H9 (cell line): ENCODE data around the gene INSRR. TPM values are rescaled to one million over a fixed set of nuclear protein-coding genes. Genes with fewer than 3 reads are reported as not detected.

Experiments used
- DNase-seq: peaks from one replicate; pipeline ENCODE4 v3.0.0-alpha.2; 2017
- H2AFZ ChIP-seq: one replicate; pipeline ENCODE4 v1.6.1; 2013; ENCODE audit warnings: mild to moderate bottlenecking, low read length, control low read depth, moderate library complexity
- H2AK5ac ChIP-seq: 2 replicates; pipeline ENCODE4 v1.6.1; 2013; ENCODE audit warnings: low read length, control low read depth, mixed read lengths; ENCODE audit not compliant: insufficient read length
- H2BK120ac ChIP-seq: one replicate; pipeline ENCODE4 v1.6.1; 2013; ENCODE audit warnings: low read depth, mild to moderate bottlenecking, low read length, control low read depth, inconsistent platforms; ENCODE audit not compliant: poor library complexity, severe bottlenecking
- H2BK12ac ChIP-seq: 2 replicates; pipeline ENCODE4 v1.6.1; 2013; ENCODE audit warnings: low read length, control low read depth, mixed read lengths, low read depth; ENCODE audit not compliant: insufficient read length
- H2BK15ac ChIP-seq: 2 replicates; pipeline ENCODE4 v1.6.1; 2013; ENCODE audit warnings: low read depth, low read length, control low read depth
- H2BK20ac ChIP-seq: one replicate; pipeline ENCODE4 v1.6.1; 2013; ENCODE audit warnings: low read depth, mild to moderate bottlenecking, low read length, control low read depth, inconsistent platforms; ENCODE audit not compliant: poor library complexity, severe bottlenecking
- H2BK5ac ChIP-seq: 2 replicates; pipeline ENCODE4 v1.6.1; 2013; ENCODE audit warnings: low read length, control low read depth, mixed read lengths; ENCODE audit not compliant: insufficient read length
- H3K14ac ChIP-seq: 2 replicates; pipeline ENCODE4 v1.6.1; 2013; ENCODE audit warnings: low read length, control low read depth; ENCODE audit not compliant: insufficient read depth
- H3K18ac ChIP-seq: 2 replicates; pipeline ENCODE4 v1.6.1; 2013; ENCODE audit warnings: low read depth, mild to moderate bottlenecking, mixed read lengths, low read length, control low read depth; ENCODE audit not compliant: insufficient read length
- H3K23ac ChIP-seq: 2 replicates; pipeline ENCODE4 v1.6.1; 2013; ENCODE audit warnings: low read length, control low read depth, mixed read lengths, low read depth; ENCODE audit not compliant: insufficient read length
- H3K23me2 ChIP-seq: 2 replicates; pipeline ENCODE4 v1.6.1; 2013; ENCODE audit warnings: low read depth, mild to moderate bottlenecking, mixed read lengths, low read length, control low read depth; ENCODE audit not compliant: insufficient read length, poor library complexity, severe bottlenecking
- H3K27ac ChIP-seq: 2 replicates; pipeline ENCODE4 v1.5.1; 2013; ENCODE audit warnings: low read length, control low read depth, mixed read lengths, low read depth; ENCODE audit not compliant: insufficient read length
- H3K27me3 ChIP-seq: 2 replicates; pipeline ENCODE4 v1.6.1; 2013; ENCODE audit warnings: low read length, control low read depth, inconsistent platforms; ENCODE audit not compliant: insufficient read depth
- H3K4ac ChIP-seq: 2 replicates; pipeline ENCODE4 v1.6.1; 2013; ENCODE audit warnings: low read depth, mild to moderate bottlenecking, control low read depth, inconsistent platforms, low read length, moderate library complexity
- H3K4me1 ChIP-seq: 2 replicates; pipeline ENCODE4 v1.6.1; 2013; ENCODE audit warnings: low read length, control low read depth, inconsistent platforms; ENCODE audit not compliant: insufficient read depth
- H3K4me2 ChIP-seq: 2 replicates; pipeline ENCODE4 v1.6.1; 2013; ENCODE audit warnings: low read length, control low read depth, mixed read lengths; ENCODE audit not compliant: insufficient read length, insufficient read depth
- H3K56ac ChIP-seq: 2 replicates; pipeline ENCODE4 v1.6.1; 2013; ENCODE audit warnings: low read depth, mild to moderate bottlenecking, mixed read lengths, low read length, control low read depth; ENCODE audit not compliant: insufficient read length
- H3K79me1 ChIP-seq: 2 replicates; pipeline ENCODE4 v1.6.1; 2013; ENCODE audit warnings: low read depth, mild to moderate bottlenecking, moderate library complexity, low read length, control low read depth, inconsistent platforms; ENCODE audit not compliant: insufficient read depth, poor library complexity, severe bottlenecking
- H3K79me2 ChIP-seq: 2 replicates; pipeline ENCODE4 v1.6.1; 2013; ENCODE audit warnings: low read length, control low read depth, inconsistent platforms; ENCODE audit not compliant: insufficient read depth
- H3K9ac ChIP-seq: 2 replicates; pipeline ENCODE4 v1.6.1; 2013; ENCODE audit warnings: low read length, control low read depth, mixed read lengths; ENCODE audit not compliant: insufficient read length; ENCODE audit errors: extremely low read depth
- H3K9me3 ChIP-seq: one replicate; pipeline ENCODE4 v1.6.1; 2013; ENCODE audit warnings: low read depth, low read length, inconsistent platforms; ENCODE audit not compliant: control insufficient read depth
- H3T11ph ChIP-seq: one replicate; pipeline ENCODE4 v1.6.1; 2013; ENCODE audit warnings: mild to moderate bottlenecking, low read length, control low read depth, inconsistent platforms
- H4K20me1 ChIP-seq: one replicate; pipeline ENCODE4 v1.6.1; 2013; ENCODE audit not compliant: control insufficient read depth, insufficient read length, insufficient read depth
- H4K5ac ChIP-seq: 2 replicates; pipeline ENCODE4 v1.6.1; 2013; ENCODE audit warnings: low read depth, mild to moderate bottlenecking, mixed read lengths, low read length, control low read depth; ENCODE audit not compliant: insufficient read length
- H4K8ac ChIP-seq: replicated peaks from 2 replicates; pipeline ENCODE4 v1.6.1; 2013; ENCODE audit warnings: low read length, control low read depth, mixed read lengths, low read depth; ENCODE audit not compliant: insufficient read length
- H4K91ac ChIP-seq: 2 replicates; pipeline ENCODE4 v1.6.1; 2013; ENCODE audit warnings: low read depth, mild to moderate bottlenecking, moderate library complexity, mixed read lengths, low read length, control low read depth; ENCODE audit not compliant: insufficient read length
- H3K27ac Mint-ChIP-seq, 3 experiments: 2 replicates in 2 of 3; 3 replicates in 1 of 3; pipeline ENCODE4 v1.8.0; 2020 to 2021; ENCODE audit warnings: mixed read lengths in 3 of 3, mild to moderate bottlenecking in 1 of 3, moderate library complexity in 1 of 3
- H3K27me3 Mint-ChIP-seq: 2 replicates; pipeline ENCODE4 v1.8.0; 2021; ENCODE audit warnings: low read depth, mild to moderate bottlenecking, moderate library complexity, mixed read lengths
- H3K36me3 Mint-ChIP-seq, 3 experiments: 2 replicates in 2 of 3; 3 replicates in 1 of 3; pipeline ENCODE4 v1.8.0; 2020 to 2021; ENCODE audit warnings: low read depth in 3 of 3, mixed read lengths in 3 of 3; ENCODE audit not compliant: insufficient read depth in 1 of 3
- H3K4me1 Mint-ChIP-seq, 2 experiments: 2 replicates each; pipeline ENCODE4 v1.8.0; 2020; ENCODE audit warnings: mixed read lengths in 2 of 2
- H3K4me3 Mint-ChIP-seq, 2 experiments: 2 replicates in 1 of 2; 3 replicates in 1 of 2; pipeline ENCODE4 v1.8.0; 2020 to 2021; ENCODE audit warnings: mild to moderate bottlenecking in 2 of 2, mixed read lengths in 2 of 2, moderate library complexity in 1 of 2
- H3K9me3 Mint-ChIP-seq, 2 experiments: 2 replicates in 1 of 2; 3 replicates in 1 of 2; pipeline ENCODE4 v1.8.0; 2020; ENCODE audit warnings: mild to moderate bottlenecking in 2 of 2, mixed read lengths in 2 of 2, moderate library complexity in 1 of 2
- WGBS: extraction: QIAGEN DNeasy Blood & Tissue Kit; methylation state at CpG from one replicate; pipeline ENCODE4 v1.1.7; 2013; ENCODE audit warnings: missing lambda C conversion rate, low lambda C conversion rate, mixed read lengths; ENCODE audit not compliant: insufficient read length; ENCODE audit errors: extremely low coverage; 5-methylcytosine and 5-hydroxymethylcytosine counted together
- long read RNA-seq: library from polyadenylated mRNA; unstranded; transcript quantifications from one replicate; pipeline ENCODE4 v2.0.0, GENCODE V29; 2020
- total RNA-seq: library from RNA; stranded (reverse); gene quantifications from 2 replicates; pipeline ENCODE4 v1.2.1, GENCODE V29; 2021
- TF ChIP-seq, protein P1 (sequence below): fragments of 200-600 bp; sonication (generic); conservative IDR thresholded peaks from 3 replicates; pipeline ENCODE4 v1.8.0; 2021; ENCODE audit warnings: antibody characterized with exemption, mild to moderate bottlenecking

INSRR gene
- total RNA-seq: not detected in 2 replicates
- long read RNA-seq, partial matches to known transcripts: 0 of 3 reads
- long read RNA-seq, other reads (novel, unspliced or antisense): 3 of 3 reads

DNA sequence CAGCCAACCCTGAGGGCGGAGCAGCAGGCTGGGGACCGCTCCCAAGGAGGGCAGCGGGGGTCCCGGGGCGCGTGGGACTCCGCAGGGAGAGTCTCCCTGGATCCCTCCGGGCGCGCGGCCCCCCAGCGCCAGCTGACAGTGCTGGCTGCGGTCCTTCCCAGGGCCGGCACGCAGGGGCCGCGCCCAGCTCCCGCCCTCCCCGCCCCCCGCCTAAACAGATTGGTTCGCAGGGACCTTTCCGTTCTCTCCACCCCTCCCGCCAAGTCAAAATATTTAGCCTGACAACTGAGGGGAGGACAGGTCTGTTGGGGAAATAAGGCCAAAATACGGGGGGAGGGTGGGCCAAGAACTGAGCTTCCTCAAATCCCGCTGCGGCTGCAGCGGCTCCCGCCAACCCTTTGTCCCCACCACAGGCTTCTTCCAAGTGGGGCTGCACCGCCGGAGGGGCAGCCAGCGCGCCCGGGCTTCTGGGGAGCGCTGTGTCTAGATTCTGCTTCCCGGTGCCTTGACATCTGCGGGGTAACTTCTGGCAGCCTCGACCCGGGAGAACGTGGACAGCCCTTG is at the start of gene INSRR:
INSRR (minus strand) TSS at position 159 of the 564 bp plus-strand sequence. CDS start 496 bp downstream, outside the sequence.
- H3K9me3 ChIP-seq: no peaks in the 10 kb centered on the region
- no peak within 1 kb of the TSS; the same call in 1 of the 2 replicates for H3K14ac ChIP-seq
- no peaks in the 10 kb centered on the region for H4K20me1 ChIP-seq
- DNase-seq: no peak
- H3K56ac ChIP-seq: no peak within 1 kb of the TSS
- Mint-ChIP-seq H3K4me3 (peak within 1 kb of the TSS; percentile 64 to 90), H3K27ac (no peak within 1 kb of the TSS), H3K36me3 (no peaks in the 10 kb centered on the region), H3K27me3 (peaks cover 97% of the 10 kb centered on the region), H3K9me3 (no peaks in the 10 kb centered on the region; a peak in 1 of 5 replicates), H3K4me1 (peaks cover 6 to 32% of the 10 kb centered on the region in 2 experiments)
- WGBS: no CpG with 5 or more reads among the region's 39 CpGs
- H3K23ac ChIP-seq: no peak within 1 kb of the TSS
- H3T11ph ChIP-seq: no peak within 1 kb of the TSS
- no peak within 1 kb of the TSS for H4K91ac ChIP-seq
- H3K18ac ChIP-seq: no peak within 1 kb of the TSS
- no peaks in the 10 kb centered on the region for H3K4me1 ChIP-seq
- H3K79me2 ChIP-seq: no peaks in the 10 kb centered on the region
- peaks cover 76% of the 10 kb centered on the region for H3K27me3 ChIP-seq
- no peak within 1 kb of the TSS for H2AFZ ChIP-seq
- no peak within 1 kb of the TSS for H4K5ac ChIP-seq
- no peak within 1 kb of the TSS for H2BK12ac ChIP-seq
- no peak within 1 kb of the TSS for H4K8ac ChIP-seq
- no peak within 1 kb of the TSS for H3K27ac ChIP-seq
- TF ChIP-seq, protein P1, sequence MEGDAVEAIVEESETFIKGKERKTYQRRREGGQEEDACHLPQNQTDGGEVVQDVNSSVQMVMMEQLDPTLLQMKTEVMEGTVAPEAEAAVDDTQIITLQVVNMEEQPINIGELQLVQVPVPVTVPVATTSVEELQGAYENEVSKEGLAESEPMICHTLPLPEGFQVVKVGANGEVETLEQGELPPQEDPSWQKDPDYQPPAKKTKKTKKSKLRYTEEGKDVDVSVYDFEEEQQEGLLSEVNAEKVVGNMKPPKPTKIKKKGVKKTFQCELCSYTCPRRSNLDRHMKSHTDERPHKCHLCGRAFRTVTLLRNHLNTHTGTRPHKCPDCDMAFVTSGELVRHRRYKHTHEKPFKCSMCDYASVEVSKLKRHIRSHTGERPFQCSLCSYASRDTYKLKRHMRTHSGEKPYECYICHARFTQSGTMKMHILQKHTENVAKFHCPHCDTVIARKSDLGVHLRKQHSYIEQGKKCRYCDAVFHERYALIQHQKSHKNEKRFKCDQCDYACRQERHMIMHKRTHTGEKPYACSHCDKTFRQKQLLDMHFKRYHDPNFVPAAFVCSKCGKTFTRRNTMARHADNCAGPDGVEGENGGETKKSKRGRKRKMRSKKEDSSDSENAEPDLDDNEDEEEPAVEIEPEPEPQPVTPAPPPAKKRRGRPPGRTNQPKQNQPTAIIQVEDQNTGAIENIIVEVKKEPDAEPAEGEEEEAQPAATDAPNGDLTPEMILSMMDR: no peak
- H2AK5ac ChIP-seq: no peak within 1 kb of the TSS
- no peak within 1 kb of the TSS for H3K4ac ChIP-seq
- H3K4me2 ChIP-seq: peak within 1 kb of the TSS; percentile 94
- H3K23me2 ChIP-seq: peaks cover 13% of the 10 kb centered on the region
- H3K79me1 ChIP-seq: no peaks in the 10 kb centered on the region
- no peak within 1 kb of the TSS for H3K9ac ChIP-seq
- H2BK5ac ChIP-seq: no peak within 1 kb of the TSS
- no peak within 1 kb of the TSS for H2BK20ac ChIP-seq
- H2BK120ac ChIP-seq: no peak within 1 kb of the TSS
- H2BK15ac ChIP-seq: no peak within 1 kb of the TSS
